ENCODE measurements around the gene DIS3. TPM values are rescaled to one million over a fixed set of nuclear protein-coding genes. Genes with fewer than 3 reads are reported as not detected.

DIS3 gene
- total and polyA plus RNA-seq, 2 of the 13 experiments (the other 11 are each of a cell fraction or from before 2014, with no cell fraction given), result 13.2 to 35.0 TPM

GRCh38 chr13:72781451-72782439 is at the start of gene DIS3, which contains the start of gene PIBF1 (continued):
- peak; percentile 48; the same call in 1 of the 2 replicates for TF ChIP-seq HBP1 (CRISPR knock-in tag; IDR thresholded peaks at IDR 0.05; ENCODE audit: low read depth)
- TF ChIP-seq MYC (CRISPR knock-in tag; IDR thresholded peaks at IDR 0.05; ENCODE audit: borderline replicate concordance), result peak; percentile 60
- TF ChIP-seq ZBTB49 (CRISPR knock-in tag; IDR thresholded peaks at IDR 0.05; ENCODE audit: borderline replicate concordance), result no peak
- TF ChIP-seq FOXK2 (IDR thresholded peaks at IDR 0.05), result peak; percentile 77
- no peak for TF ChIP-seq TRAFD1 (CRISPR knock-in tag; IDR thresholded peaks at IDR 0.05; ENCODE audit: borderline replicate concordance)
- TF ChIP-seq MYPOP (CRISPR knock-in tag; IDR thresholded peaks at IDR 0.05), result peak; percentile 76
- TF ChIP-seq GTF2F1 (IDR thresholded peaks at IDR 0.05; ENCODE audit: low read length), result no peak
- peak; percentile 75; the same call in 1 of the 2 replicates for TF ChIP-seq CCDC6 (CRISPR knock-in tag; IDR thresholded peaks at IDR 0.05)
- TF ChIP-seq KDM4B (CRISPR knock-in tag; IDR thresholded peaks at IDR 0.05), result 0 out of 2 replicates have a peak, but pooled peaks have one; percentile 1
- 0 out of 2 replicates have a peak, but pooled peaks have one; percentile 27 for TF ChIP-seq ATF7-NPFF (CRISPR knock-in tag; IDR thresholded peaks at IDR 0.05; ENCODE audit: low read depth)
- no peak for TF ChIP-seq HIVEP1 (CRISPR knock-in tag; IDR thresholded peaks at IDR 0.05)
- 0 out of 2 replicates have a peak, but pooled peaks have one; percentile 20 for TF ChIP-seq MEIS2 (CRISPR knock-in tag; IDR thresholded peaks at IDR 0.05)
- peak; percentile 61; the same call in 1 of the 2 replicates for TF ChIP-seq BORCS8-MEF2B (CRISPR knock-in tag; IDR thresholded peaks at IDR 0.05)
- no peak for TF ChIP-seq CENPT (CRISPR knock-in tag; IDR thresholded peaks at IDR 0.05; ENCODE audit: low read depth)
- no peak for TF ChIP-seq SSRP1 (CRISPR knock-in tag; IDR thresholded peaks at IDR 0.05)
- TF ChIP-seq ZNF251 (CRISPR knock-in tag; IDR thresholded peaks at IDR 0.05), result no peak
- TF ChIP-seq ZBTB46 (CRISPR knock-in tag; IDR thresholded peaks at IDR 0.05; ENCODE audit: borderline replicate concordance), result no peak
- TF ChIP-seq PCBP1 (IDR thresholded peaks at IDR 0.05; ENCODE audit: borderline replicate concordance, low read depth, low read length), result no peak
- TF ChIP-seq ZNF615 (CRISPR knock-in tag; IDR thresholded peaks at IDR 0.05; ENCODE audit: borderline replicate concordance), result no peak
- no peak for TF ChIP-seq ZNF296 (CRISPR knock-in tag; conservative IDR thresholded peaks at IDR 0.05)

All from HepG2 (cell line).